MM.1S (cell line): ENCODE results near the gene IGSF6.

Source experiments
- EZH2 ChIP-seq: fragments of 300-600 bp; sonication (generic); optimal IDR thresholded peaks from 2 replicates; pipeline ENCODE3; 2017; ENCODE audit warnings: low read depth, mild to moderate bottlenecking, antibody characterized with exemption, low read length, mixed read lengths
- EZH2phosphoT487 ChIP-seq: fragments of 300-600 bp; sonication (generic); IDR thresholded peaks from 2 replicates; pipeline ENCODE4 v1.6.1; 2018; ENCODE audit warnings: antibody characterized with exemption, low read length
- TF ChIP-seq, protein P1 (sequence below): fragments of 300-600 bp; sonication (generic); IDR thresholded peaks from 2 replicates; pipeline ENCODE4 v1.5.1; 2016; ENCODE audit warnings: antibody characterized with exemption, low read length, mixed read lengths

DNA sequence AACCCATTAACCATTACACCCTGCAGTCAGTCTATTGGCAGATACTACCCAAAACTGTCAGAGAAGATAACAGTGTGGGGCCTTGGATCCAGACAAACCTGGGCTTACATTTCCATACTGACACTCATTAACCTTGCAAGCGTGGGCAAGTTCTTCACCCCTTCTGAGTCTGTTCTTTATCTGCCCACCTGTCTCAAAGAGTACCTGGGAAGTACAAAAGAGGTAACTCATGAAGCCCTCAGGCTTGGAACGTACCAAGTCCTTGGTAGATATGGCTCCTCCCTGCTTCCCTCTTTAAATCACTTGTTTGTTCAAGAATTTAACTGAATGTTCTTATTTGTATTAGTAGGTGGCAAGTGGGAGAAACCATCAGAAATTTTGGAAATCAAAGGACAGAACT is 2.5 kb upstream of the IGSF6 start:
- TF ChIP-seq, protein P1, sequence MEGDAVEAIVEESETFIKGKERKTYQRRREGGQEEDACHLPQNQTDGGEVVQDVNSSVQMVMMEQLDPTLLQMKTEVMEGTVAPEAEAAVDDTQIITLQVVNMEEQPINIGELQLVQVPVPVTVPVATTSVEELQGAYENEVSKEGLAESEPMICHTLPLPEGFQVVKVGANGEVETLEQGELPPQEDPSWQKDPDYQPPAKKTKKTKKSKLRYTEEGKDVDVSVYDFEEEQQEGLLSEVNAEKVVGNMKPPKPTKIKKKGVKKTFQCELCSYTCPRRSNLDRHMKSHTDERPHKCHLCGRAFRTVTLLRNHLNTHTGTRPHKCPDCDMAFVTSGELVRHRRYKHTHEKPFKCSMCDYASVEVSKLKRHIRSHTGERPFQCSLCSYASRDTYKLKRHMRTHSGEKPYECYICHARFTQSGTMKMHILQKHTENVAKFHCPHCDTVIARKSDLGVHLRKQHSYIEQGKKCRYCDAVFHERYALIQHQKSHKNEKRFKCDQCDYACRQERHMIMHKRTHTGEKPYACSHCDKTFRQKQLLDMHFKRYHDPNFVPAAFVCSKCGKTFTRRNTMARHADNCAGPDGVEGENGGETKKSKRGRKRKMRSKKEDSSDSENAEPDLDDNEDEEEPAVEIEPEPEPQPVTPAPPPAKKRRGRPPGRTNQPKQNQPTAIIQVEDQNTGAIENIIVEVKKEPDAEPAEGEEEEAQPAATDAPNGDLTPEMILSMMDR = no peak
- TF ChIP-seq EZH2 (no peak), EZH2phosphoT487 (no peak)
